GM19324 (cell line): ENCODE measurements around the gene CPZ.

ENCODE experiments used
- ATAC-seq: cut with Tn5 transposase; IDR thresholded peaks from one replicate; pipeline ENCODE4 v1.9.1; 2021; ENCODE audit warnings: mild to moderate bottlenecking, moderate library complexity; ENCODE audit not compliant: unreplicated experiment, low FRiP score

The CPZ gene

GRCh38 chr4:8579526-8580320 lies 12.8 kb upstream of the CPZ start:
- no peak for ATAC-seq

- ATAC-seq: no peak
Observed at GRCh38 chr4:8580321-8581093, 12.1 kb upstream of the CPZ start, which contains the start of gene GPR78. TSS of gene GPR78 (plus strand) at chr4:8580392. CDS start at chr4:8580983, 591 bp downstream.

- ATAC-seq: no peak
Observed at GRCh38 chr4:8581094-8581861, 11.3 kb upstream of the CPZ start.

GRCh38 chr4:8582016-8582415 lies 10.5 kb upstream of the CPZ start:
- ATAC-seq: no peak

- no peak for ATAC-seq
Observed at GRCh38 chr4:8582436-8582835, 10.1 kb upstream of the CPZ start.

- ATAC-seq: no peak
Observed at GRCh38 chr4:8582941-8583654, 9.5 kb upstream of the CPZ start.

GRCh38 chr4:8583655-8584025 lies 8.9 kb upstream of the CPZ start:
- no peak for ATAC-seq

GRCh38 chr4:8585186-8585585 lies 7.4 kb upstream of the CPZ start:
- ATAC-seq: no peak

- ATAC-seq: no peak
Observed at GRCh38 chr4:8585721-8586212, 6.8 kb upstream of the CPZ start.

- ATAC-seq: no peak
Observed at GRCh38 chr4:8586246-8586645, 6.3 kb upstream of the CPZ start.

GRCh38 chr4:8586671-8587468 lies 5.7 kb upstream of the CPZ start:
- no peak for ATAC-seq

- no peak for ATAC-seq
Observed at GRCh38 chr4:8587469-8588195, 4.9 kb upstream of the CPZ start.

- ATAC-seq: no peak
Observed at GRCh38 chr4:8588196-8588470, 4.4 kb upstream of the CPZ start.

GRCh38 chr4:8589336-8589735 lies 3.2 kb upstream of the CPZ start:
- ATAC-seq: no peak

- no peak for ATAC-seq
Observed at GRCh38 chr4:8589823-8590545, 2.6 kb upstream of the CPZ start.

- no peak for ATAC-seq
Observed at GRCh38 chr4:8590546-8590880, 2.1 kb upstream of the CPZ start.

- no peak for ATAC-seq
Observed at GRCh38 chr4:8591114-8591513, 1.5 kb upstream of the CPZ start.

- no peak for ATAC-seq
Observed at GRCh38 chr4:8591626-8592365, 769 bp upstream of the CPZ start.
